ENCODE results near the gene PHYKPL.

DNA sequence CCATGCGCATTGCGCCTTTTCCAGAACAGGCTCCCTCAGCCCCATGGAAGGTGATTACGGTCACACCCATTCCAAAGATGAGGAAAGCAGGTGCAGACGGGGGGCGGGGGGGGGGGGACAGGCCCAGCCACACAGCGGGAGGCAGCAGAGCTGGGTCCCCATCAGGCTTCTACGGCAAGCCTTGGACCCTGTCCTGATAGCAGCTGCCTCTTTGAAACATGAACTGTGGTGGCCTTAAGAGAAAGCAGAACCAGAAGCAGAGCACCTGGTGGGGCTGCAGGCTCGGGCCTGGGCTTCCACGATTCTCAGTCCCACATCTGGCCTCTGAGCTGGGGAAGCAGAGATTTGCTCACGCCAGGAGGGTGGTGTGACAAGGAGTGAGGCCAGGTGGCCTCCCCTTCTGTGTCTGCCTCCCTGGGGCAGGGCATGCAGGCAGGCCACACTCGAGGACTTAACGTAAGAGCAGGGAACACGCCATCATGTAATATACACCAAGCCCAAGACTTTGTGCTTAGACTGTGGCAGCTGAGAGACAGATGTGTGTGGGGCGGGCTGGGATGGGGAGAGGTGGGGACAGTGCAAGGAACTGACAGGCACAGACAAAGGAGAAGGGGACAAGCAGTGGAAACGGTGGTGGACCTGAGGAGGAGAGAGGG lies 14.2 kb upstream of the PHYKPL start:
- TF ChIP-seq, protein P1, sequence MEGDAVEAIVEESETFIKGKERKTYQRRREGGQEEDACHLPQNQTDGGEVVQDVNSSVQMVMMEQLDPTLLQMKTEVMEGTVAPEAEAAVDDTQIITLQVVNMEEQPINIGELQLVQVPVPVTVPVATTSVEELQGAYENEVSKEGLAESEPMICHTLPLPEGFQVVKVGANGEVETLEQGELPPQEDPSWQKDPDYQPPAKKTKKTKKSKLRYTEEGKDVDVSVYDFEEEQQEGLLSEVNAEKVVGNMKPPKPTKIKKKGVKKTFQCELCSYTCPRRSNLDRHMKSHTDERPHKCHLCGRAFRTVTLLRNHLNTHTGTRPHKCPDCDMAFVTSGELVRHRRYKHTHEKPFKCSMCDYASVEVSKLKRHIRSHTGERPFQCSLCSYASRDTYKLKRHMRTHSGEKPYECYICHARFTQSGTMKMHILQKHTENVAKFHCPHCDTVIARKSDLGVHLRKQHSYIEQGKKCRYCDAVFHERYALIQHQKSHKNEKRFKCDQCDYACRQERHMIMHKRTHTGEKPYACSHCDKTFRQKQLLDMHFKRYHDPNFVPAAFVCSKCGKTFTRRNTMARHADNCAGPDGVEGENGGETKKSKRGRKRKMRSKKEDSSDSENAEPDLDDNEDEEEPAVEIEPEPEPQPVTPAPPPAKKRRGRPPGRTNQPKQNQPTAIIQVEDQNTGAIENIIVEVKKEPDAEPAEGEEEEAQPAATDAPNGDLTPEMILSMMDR (IDR thresholded peaks at IDR 0.05): no peak
- no peak for TF ChIP-seq POLR2A (IDR thresholded peaks at IDR 0.05)
